OCI-LY7 (cell line): Measurements from ENCODE around the gene EIF4G3. TPM values are rescaled to one million over a fixed set of nuclear protein-coding genes. Genes with fewer than 3 reads are reported as not detected.

ENCODE experiments used
- BruUV-seq: library from RNA; stranded (reverse); fragments of 400-500 nt; replicated peaks from 2 replicates; lab custom pipeline; 2021; lab: Mats Ljungman, UMichigan
- CTCF ChIA-PET: fragments of 300-600 bp; sonication (Branson Sonifier 250); formaldehyde crosslinking; loops from one replicate; lab custom pipeline; 2022; ENCODE audit warnings: antibody characterized with exemption; ENCODE audit not compliant: unreplicated experiment; lab: Charles Lee
- POLR2A ChIA-PET: fragments of 300-600 bp; sonication (Branson Sonifier 250); formaldehyde crosslinking; loops from one replicate; lab custom pipeline; 2022; ENCODE audit warnings: antibody characterized with exemption; lab: Charles Lee
- DNase-seq: peaks from one replicate; pipeline ENCODE4 v3.0.0-alpha.2; 2015; ENCODE audit warnings: low spot score
- H2AFZ ChIP-seq: fragments of 200-600 bp; sonication (generic), shearing (Covaris generic); 2 replicates; pipeline ENCODE4 v1.6.1; 2014; ENCODE audit warnings: mild to moderate bottlenecking, antibody characterized with exemption, low read length, moderate library complexity
- H3K27ac ChIP-seq: fragments of 200-600 bp; sonication (generic); 2 replicates; pipeline ENCODE4 v1.5.1; 2014; ENCODE audit warnings: mixed run types, low read depth, mild to moderate bottlenecking, moderate library complexity, low read length, inconsistent platforms; ENCODE audit not compliant: poor library complexity, severe bottlenecking
- H3K36me3 ChIP-seq: fragments of 200-600 bp; sonication (generic); 2 replicates; pipeline ENCODE4 v1.6.1; 2014; ENCODE audit warnings: mild to moderate bottlenecking, antibody characterized with exemption, low read length, moderate library complexity, mixed read lengths; ENCODE audit not compliant: insufficient read depth
- H3K4me1 ChIP-seq: fragments of 200-600 bp; sonication (generic); 2 replicates; pipeline ENCODE4 v1.5.1; 2014; ENCODE audit warnings: mild to moderate bottlenecking, low read length; ENCODE audit not compliant: insufficient read depth, poor library complexity, severe bottlenecking
- H3K4me2 ChIP-seq: fragments of 200-600 bp; sonication (generic); 2 replicates; pipeline ENCODE4 v1.6.1; 2014; ENCODE audit warnings: mild to moderate bottlenecking, low read length
- H3K4me3 ChIP-seq: fragments of 200-600 bp; sonication (generic); 2 replicates; pipeline ENCODE4 v1.5.1; 2014; ENCODE audit warnings: mild to moderate bottlenecking, low read depth, low read length; ENCODE audit not compliant: poor library complexity, severe bottlenecking
- H3K79me2 ChIP-seq: fragments of 200-600 bp; sonication (generic); 2 replicates; pipeline ENCODE4 v1.6.1; 2016; ENCODE audit warnings: low read depth, mild to moderate bottlenecking, low read length, moderate library complexity, mixed read lengths; ENCODE audit not compliant: insufficient read depth
- H3K9me2 ChIP-seq: fragments of 200-600 bp; sonication (generic); 2 replicates; pipeline ENCODE4 v1.6.1; 2016; ENCODE audit warnings: mild to moderate bottlenecking, low read length, mixed read lengths; ENCODE audit not compliant: insufficient read depth
- H3K9me3 ChIP-seq: fragments of 200-600 bp; sonication (generic); 2 replicates; pipeline ENCODE4 v1.6.1; 2014; ENCODE audit warnings: mild to moderate bottlenecking, mixed run types, low read length, mixed read lengths
- H4K20me1 ChIP-seq: fragments of 200-600 bp; sonication (generic); 2 replicates; pipeline ENCODE4 v1.6.1; 2014; ENCODE audit warnings: mild to moderate bottlenecking, antibody characterized with exemption, low read length, moderate library complexity, mixed read lengths; ENCODE audit not compliant: insufficient read depth
- CTCF ChIP-seq: fragments of 200-600 bp; sonication (generic); conservative IDR thresholded peaks from 2 replicates; pipeline ENCODE4 v1.5.1; 2014; ENCODE audit warnings: mild to moderate bottlenecking, antibody characterized with exemption, low read length, moderate library complexity, mixed read lengths
- EZH2phosphoT487 ChIP-seq: fragments of 200-600 bp; sonication (generic); IDR thresholded peaks from 2 replicates; pipeline ENCODE4 v1.6.1; 2018; ENCODE audit warnings: low read depth, borderline replicate concordance, mild to moderate bottlenecking, mixed run types, antibody characterized with exemption, low read length, moderate library complexity, mixed read lengths
- intact Hi-C: fragments of 100-400 bp; cut with micrococcal nuclease; formaldehyde crosslinking; loops from one replicate; pipeline ENCODE4 v1.10.0; 2022; ENCODE audit not compliant: unreplicated experiment
- total RNA-seq, 2 experiments: library from RNA; depleted of rRNA in 1 of 2; stranded (reverse); fragments of >200 nt in 1 of 2; shearing (Covaris generic) in 1 of 2; gene quantifications; 2 replicates each; pipeline ENCODE4 v1.2.3, GENCODE V29; 2014 to 2022

EIF4G3 gene
- total RNA-seq, 2 experiments from 2014 or later = 28.5 to 62.1 TPM

- TF ChIP-seq CTCF (no peak), EZH2phosphoT487 (no peak)
- H3K79me2 ChIP-seq = no peaks in the 10 kb centered on the region
- no peak overlapping the region for H2AFZ ChIP-seq
- no peak overlapping the region for H3K4me3 ChIP-seq
- no peaks in the 10 kb centered on the region for H3K4me1 ChIP-seq
- no TSS peak for BruUV-seq
- no peak overlapping the region for H3K4me2 ChIP-seq
- POLR2A ChIA-PET = no interaction called here
- CTCF ChIA-PET = no interaction called here
- H4K20me1 ChIP-seq = no peaks in the 10 kb centered on the region
- intact Hi-C loops = no loop called here
- no peak overlapping the region for H3K27ac ChIP-seq
- DNase-seq = no peak
- H3K9me3 ChIP-seq = no peaks in the 10 kb centered on the region
- H3K9me2 ChIP-seq = no peaks in the 10 kb centered on the region
- peaks cover 4% of the 10 kb centered on the region; the same call in 1 of the 2 replicates for H3K36me3 ChIP-seq
These were observed 226.7 kb downstream of the EIF4G3 start for GRCh38 chr1:20949871-20950590.

GRCh38 chr1:20948101-20948500 is 228.6 kb downstream of the EIF4G3 start:
- POLR2A ChIA-PET = no interaction called here
- no peak for DNase-seq
- H3K36me3 ChIP-seq = no peaks in the 10 kb centered on the region; the same call in 1 of the 2 replicates
- CTCF ChIA-PET = no interaction called here
- no peak overlapping the region for H2AFZ ChIP-seq
- no TSS peak for BruUV-seq
- intact Hi-C loops = no loop called here
- TF ChIP-seq EZH2phosphoT487 (no peak), CTCF (no peak)
- no peak overlapping the region for H3K4me2 ChIP-seq
- H3K9me2 ChIP-seq = no peaks in the 10 kb centered on the region
- H3K9me3 ChIP-seq = no peaks in the 10 kb centered on the region
- H3K4me1 ChIP-seq = no peaks in the 10 kb centered on the region
- H4K20me1 ChIP-seq = no peaks in the 10 kb centered on the region
- no peaks in the 10 kb centered on the region for H3K79me2 ChIP-seq
- no peak overlapping the region for H3K4me3 ChIP-seq
- no peak overlapping the region for H3K27ac ChIP-seq

- Histone ChIP-seq H3K79me2 (no peaks in the 10 kb centered on the region), H2AFZ (no peak overlapping the region), H3K27ac (no peak overlapping the region), H3K9me3 (no peaks in the 10 kb centered on the region), H3K4me1 (no peaks in the 10 kb centered on the region), H3K9me2 (no peaks in the 10 kb centered on the region), H3K4me3 (no peak overlapping the region), H3K4me2 (no peak overlapping the region), H4K20me1 (no peaks in the 10 kb centered on the region), H3K36me3 (no peaks in the 10 kb centered on the region; the same call in 1 of the 2 replicates)
- BruUV-seq = no TSS peak
- DNase-seq = no peak
- intact Hi-C loops = no loop called here
- CTCF ChIA-PET = no interaction called here
- POLR2A ChIA-PET = interaction anchor here (0.6 to 0.7 kb wide), 2 partner anchors 94 to 228 kb away, joined by 3 to 5 read pairs; no protein-coding TSS in a partner anchor
- TF ChIP-seq EZH2phosphoT487 (no peak), CTCF (no peak)
These were observed 229.3 kb downstream of the EIF4G3 start for GRCh38 chr1:20947409-20947808.
